GM13976 (cell line): Measurements from ENCODE around the gene SLC49A3.

Experiments
- DNase-seq: peaks from one replicate; pipeline ENCODE4 v3.0.0; 2012; ENCODE audit warnings: low spot score
- CTCF ChIP-seq: IDR thresholded peaks from 2 replicates; pipeline ENCODE4 v1.5.1; 2012; ENCODE audit warnings: borderline replicate concordance, mild to moderate bottlenecking; ENCODE audit not compliant: insufficient read depth; ENCODE audit errors: extremely low read depth, missing control alignments, control extremely low read depth
- in situ Hi-C: fragments of 300-500 bp; cut with MboI; formaldehyde crosslinking; loops from one replicate; pipeline ENCODE4 v1.12.0; 2022; ENCODE audit warnings: low sequenced_read_pairs, mixed read lengths, inconsistent platforms; ENCODE audit not compliant: unreplicated experiment

The SLC49A3 gene

GRCh38 chr4:726235-726787 lies 37.4 kb upstream of the SLC49A3 start:
- no peak for DNase-seq
- TF ChIP-seq CTCF, result no peak
- in situ Hi-C loops, result no loop called here

- in situ Hi-C loops, result no loop called here
- TF ChIP-seq CTCF, result no peak
- no peak for DNase-seq
Measured at GRCh38 chr4:725391-726234, 36.7 kb upstream of the SLC49A3 start.

GRCh38 chr4:723751-724530 lies 35.0 kb upstream of the SLC49A3 start:
- in situ Hi-C loops, result no loop called here
- no peak for TF ChIP-seq CTCF
- no peak for DNase-seq

GRCh38 chr4:722851-723360 lies 34.0 kb upstream of the SLC49A3 start:
- in situ Hi-C loops, result no loop called here
- no peak for DNase-seq
- no peak for TF ChIP-seq CTCF

GRCh38 chr4:722169-722725 lies 33.3 kb upstream of the SLC49A3 start:
- no peak for TF ChIP-seq CTCF
- DNase-seq, result no peak
- in situ Hi-C loops, result no loop called here

- in situ Hi-C loops, result no loop called here
- no peak for TF ChIP-seq CTCF
- DNase-seq, result no peak
Measured at GRCh38 chr4:721261-722168, 32.6 kb upstream of the SLC49A3 start.
